HEK293 (cell line): ENCODE results near the gene GCK.

ENCODE experiments used
- CTCF ChIP-seq: fragments of 450-650 bp; formaldehyde crosslinking; IDR thresholded peaks from 2 replicates; pipeline ENCODE4 v1.5.1; 2016; ENCODE audit warnings: missing biosample characterization, missing genetic modification characterization
- GLIS2 ChIP-seq: fragments of 450-650 bp; formaldehyde crosslinking; IDR thresholded peaks from 2 replicates; pipeline ENCODE4 v1.5.1; 2016; ENCODE audit warnings: missing biosample characterization, missing genetic modification characterization
- KLF10 ChIP-seq: fragments of 450-650 bp; IDR thresholded peaks from 2 replicates; pipeline ENCODE4 v1.5.1; 2018; ENCODE audit warnings: missing biosample characterization, mild to moderate bottlenecking, missing genetic modification characterization
- PRDM10 ChIP-seq: fragments of 450-650 bp; formaldehyde crosslinking; IDR thresholded peaks from 2 replicates; pipeline ENCODE4 v1.5.1; 2016; ENCODE audit warnings: missing biosample characterization, missing genetic modification characterization
- ZBTB49 ChIP-seq: fragments of 450-650 bp; formaldehyde crosslinking; IDR thresholded peaks from 2 replicates; pipeline ENCODE4 v1.5.1; 2016; ENCODE audit warnings: missing biosample characterization, missing genetic modification characterization, low read depth
- ZFP69B ChIP-seq: fragments of 450-650 bp; formaldehyde crosslinking; IDR thresholded peaks from 2 replicates; pipeline ENCODE4 v1.5.1; 2016; ENCODE audit warnings: missing biosample characterization, missing genetic modification characterization
- ZNF114 ChIP-seq: fragments of 450-650 bp; formaldehyde crosslinking; IDR thresholded peaks from 2 replicates; pipeline ENCODE4 v1.5.0; 2017; ENCODE audit warnings: missing biosample characterization, missing genetic modification characterization
- ZNF23 ChIP-seq: fragments of 450-650 bp; formaldehyde crosslinking; IDR thresholded peaks from 2 replicates; pipeline ENCODE4 v1.5.1; 2016; ENCODE audit warnings: missing biosample characterization, missing genetic modification characterization, borderline replicate concordance
- ZNF274 ChIP-seq, 2 experiments: fragments of 200-500 bp in 1 of 2; fragments of 450-650 bp in 1 of 2; sonication (Bioruptor generic) in 1 of 2; formaldehyde crosslinking in 1 of 2; IDR thresholded peaks; 2 replicates each; pipeline versions ENCODE4 v1.5.1 to v1.6.1; 2014 to 2016; ENCODE audit warnings: borderline replicate concordance in 1 of 2, inconsistent platforms in 1 of 2, low read length in 1 of 2, missing biosample characterization in 1 of 2, missing genetic modification characterization in 1 of 2
- ZNF302 ChIP-seq: fragments of 450-650 bp; formaldehyde crosslinking; IDR thresholded peaks from 2 replicates; pipeline ENCODE4 v1.5.1; 2016; ENCODE audit warnings: missing biosample characterization, missing genetic modification characterization, low read depth
- ZNF501 ChIP-seq: fragments of 450-650 bp; formaldehyde crosslinking; IDR thresholded peaks from 2 replicates; pipeline ENCODE4 v1.5.1; 2016; ENCODE audit warnings: missing biosample characterization, missing genetic modification characterization
- ZNF639 ChIP-seq: fragments of 450-650 bp; formaldehyde crosslinking; IDR thresholded peaks from 2 replicates; pipeline ENCODE4 v1.5.1; 2016; ENCODE audit warnings: missing biosample characterization, missing genetic modification characterization

- TF ChIP-seq ZFP69B (tag by site-specific recombination): 0 out of 2 replicates have a peak, but pooled peaks have one; percentile 30
- no peak for TF ChIP-seq ZNF302 (tag by site-specific recombination)
- 0 out of 2 replicates have a peak, but pooled peaks have one; percentile 25 for TF ChIP-seq ZNF639 (tag by site-specific recombination)
- no peak for TF ChIP-seq KLF10 (tag by site-specific recombination)
- no peak for TF ChIP-seq ZNF23 (tag by site-specific recombination)
- no peak for TF ChIP-seq GLIS2 (tag by site-specific recombination)
- TF ChIP-seq CTCF (tag by site-specific recombination): no peak
- TF ChIP-seq ZBTB49 (tag by site-specific recombination): no peak
- no peak for TF ChIP-seq ZNF114
- no peak for TF ChIP-seq ZNF274 (IDR thresholded peaks at IDR 0.05; ENCODE audit: low read length)
- no peak for TF ChIP-seq ZNF274 (tag by site-specific recombination; IDR thresholded peaks at IDR 0.05; ENCODE audit: borderline replicate concordance)
- no peak for TF ChIP-seq ZNF501 (tag by site-specific recombination)
- peak; percentile 71 for TF ChIP-seq PRDM10 (tag by site-specific recombination)
Observed at GRCh38 chr7:44177570-44178131, 11.6 kb downstream of the GCK start.
